Measurements from ENCODE around the gene GFRA3. TPM values are rescaled to one million over a fixed set of nuclear protein-coding genes. Genes with fewer than 3 reads are reported as not detected.
"Not testable (repeated sequence)": the region's sequence is repeated elsewhere in the genome, so short reads cannot be mapped to it uniquely, and the experiment has no call there.

The GFRA3 gene
- polyA plus RNA-seq, 1 experiment, result not detected

- CTCF ChIA-PET, result no interaction called here
- Histone ChIP-seq H3K27me3 (ENCODE audit: control insufficient read depth, insufficient read depth, low read length) (peaks cover 11% of the 10 kb centered on the region), H3K4me3 (ENCODE audit: low read depth, low read length) (no peak overlapping the region), H3K27ac (ENCODE audit: low read depth, low read length) (no peak overlapping the region), H3K9me3 (ENCODE audit: control insufficient read depth, insufficient read depth, low read length) (no peaks in the 10 kb centered on the region)
- no peak for DNase-seq (ENCODE audit: low read depth, low spot score)
- no peak for TF ChIP-seq CTCF (IDR thresholded peaks at IDR 0.05; ENCODE audit: low read depth, low read length)
- POLR2A ChIA-PET, result no interaction called here
Observed at GRCh38 chr5:138252944-138253343, 21.5 kb downstream of the GFRA3 start.

- H3K9me3 ChIP-seq (ENCODE audit: control insufficient read depth, insufficient read depth, low read length); CTCF ChIA-PET; DNase-seq (ENCODE audit: low read depth, low spot score); H3K27ac ChIP-seq (ENCODE audit: low read depth, low read length); H3K4me3 ChIP-seq (ENCODE audit: low read depth, low read length); POLR2A ChIA-PET: not testable (repeated sequence)
- H3K27me3 ChIP-seq (ENCODE audit: control insufficient read depth, insufficient read depth, low read length), result peaks cover 19% of the 10 kb centered on the region
Observed at GRCh38 chr5:138247800-138248199, 26.6 kb downstream of the GFRA3 start.

GRCh38 chr5:138246822-138247221, 27.6 kb downstream of the GFRA3 start:
- H3K4me3 ChIP-seq (ENCODE audit: low read depth, low read length), result no peak overlapping the region
- no peak for DNase-seq (ENCODE audit: low read depth, low spot score)
- peaks cover 20% of the 10 kb centered on the region for H3K27me3 ChIP-seq (ENCODE audit: control insufficient read depth, insufficient read depth, low read length)
- POLR2A ChIA-PET, result no interaction called here
- TF ChIP-seq CTCF (IDR thresholded peaks at IDR 0.05; ENCODE audit: low read depth, low read length), result no peak
- H3K27ac ChIP-seq (ENCODE audit: low read depth, low read length), result no peak overlapping the region
- no peaks in the 10 kb centered on the region for H3K9me3 ChIP-seq (ENCODE audit: control insufficient read depth, insufficient read depth, low read length)
- CTCF ChIA-PET, result interaction anchor here (0.7 kb wide), 2 partner anchors 24 to 105 kb away, joined by 3 to 6 read pairs; no protein-coding TSS in a partner anchor

GRCh38 chr5:138246334-138246733, 28.1 kb downstream of the GFRA3 start:
- Histone ChIP-seq H3K27ac (ENCODE audit: low read depth, low read length) (no peak overlapping the region), H3K4me3 (ENCODE audit: low read depth, low read length) (no peak overlapping the region), H3K9me3 (ENCODE audit: control insufficient read depth, insufficient read depth, low read length) (no peaks in the 10 kb centered on the region), H3K27me3 (ENCODE audit: control insufficient read depth, insufficient read depth, low read length) (peaks cover 21% of the 10 kb centered on the region)
- no peak for DNase-seq (ENCODE audit: low read depth, low spot score)
- POLR2A ChIA-PET, result no interaction called here
- CTCF ChIA-PET, result interaction anchor here (0.7 kb wide), 1 partner anchor 23 kb away, joined by 3 read pairs; no protein-coding TSS in a partner anchor
- no peak for TF ChIP-seq CTCF (IDR thresholded peaks at IDR 0.05; ENCODE audit: low read depth, low read length)

- H3K27me3 ChIP-seq (ENCODE audit: control insufficient read depth, insufficient read depth, low read length), result peaks cover 27% of the 10 kb centered on the region
- no peak overlapping the region for H3K4me3 ChIP-seq (ENCODE audit: low read depth, low read length)
- TF ChIP-seq CTCF (IDR thresholded peaks at IDR 0.05; ENCODE audit: low read depth, low read length), result no peak
- no peaks in the 10 kb centered on the region for H3K9me3 ChIP-seq (ENCODE audit: control insufficient read depth, insufficient read depth, low read length)
- no peak overlapping the region for H3K27ac ChIP-seq (ENCODE audit: low read depth, low read length)
- CTCF ChIA-PET, result no interaction called here
- POLR2A ChIA-PET, result no interaction called here
- DNase-seq (ENCODE audit: low read depth, low spot score), result no peak
Observed at GRCh38 chr5:138245717-138246116, 28.7 kb downstream of the GFRA3 start.

GRCh38 chr5:138243794-138244193, 30.6 kb downstream of the GFRA3 start:
- Histone ChIP-seq H3K4me3 (ENCODE audit: low read depth, low read length) (no peak overlapping the region), H3K27me3 (ENCODE audit: control insufficient read depth, insufficient read depth, low read length) (peaks cover 39% of the 10 kb centered on the region), H3K27ac (ENCODE audit: low read depth, low read length) (no peak overlapping the region), H3K9me3 (ENCODE audit: control insufficient read depth, insufficient read depth, low read length) (no peaks in the 10 kb centered on the region)
- POLR2A ChIA-PET, result interaction anchor here (0.6 kb wide), 1 partner anchor 27 kb away, joined by 4 read pairs; no protein-coding TSS in a partner anchor
- no peak for DNase-seq (ENCODE audit: low read depth, low spot score)
- CTCF ChIA-PET, result interaction anchor here (2.2 kb wide), 1 partner anchor 16 kb away, joined by 4 read pairs; no protein-coding TSS in a partner anchor
- TF ChIP-seq CTCF (IDR thresholded peaks at IDR 0.05; ENCODE audit: low read depth, low read length), result no peak
